Measurements from ENCODE around the gene MXD3.

Gene MXD3

DNA sequence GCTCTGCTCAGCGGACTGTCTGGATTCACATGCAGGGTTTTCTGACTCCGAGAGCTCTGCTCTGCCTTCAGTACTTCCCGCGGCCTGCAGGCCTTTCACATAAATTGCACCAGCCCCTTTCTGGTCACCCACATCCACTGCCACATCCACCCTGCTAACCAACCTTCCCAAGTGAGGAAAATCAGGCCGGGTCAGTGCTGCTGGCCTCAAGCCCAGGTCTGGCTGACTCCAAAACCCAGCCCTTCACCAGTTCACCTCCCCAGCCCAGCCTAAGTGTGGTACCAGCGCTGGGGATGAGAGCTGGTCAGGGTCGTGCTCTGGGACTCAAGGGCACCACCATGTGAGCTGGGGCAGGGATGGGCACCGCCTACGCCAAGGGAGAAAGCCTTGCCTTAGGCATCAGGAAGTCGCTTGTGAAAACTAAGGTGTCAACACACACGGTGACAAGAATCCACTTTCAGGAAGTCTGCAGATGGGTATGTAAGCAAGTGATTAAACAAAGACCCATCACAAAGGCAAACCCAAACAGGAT, 27.5 kb upstream of the MXD3 start:
- TF ChIP-seq CTCF (IDR thresholded peaks at IDR 0.05; ENCODE audit: insufficient read depth, missing control alignments), result no peak
- DNase-seq (ENCODE audit: insufficient read length, low spot score) (no peak), FAIRE-seq (no peak)

GRCh38 chr5:177338251-177339106, 26.8 kb upstream of the MXD3 start:
- DNase-seq (ENCODE audit: insufficient read length, low spot score) (no peak), FAIRE-seq (no peak)
- TF ChIP-seq CTCF (IDR thresholded peaks at IDR 0.05; ENCODE audit: insufficient read depth, missing control alignments), result no peak

DNA sequence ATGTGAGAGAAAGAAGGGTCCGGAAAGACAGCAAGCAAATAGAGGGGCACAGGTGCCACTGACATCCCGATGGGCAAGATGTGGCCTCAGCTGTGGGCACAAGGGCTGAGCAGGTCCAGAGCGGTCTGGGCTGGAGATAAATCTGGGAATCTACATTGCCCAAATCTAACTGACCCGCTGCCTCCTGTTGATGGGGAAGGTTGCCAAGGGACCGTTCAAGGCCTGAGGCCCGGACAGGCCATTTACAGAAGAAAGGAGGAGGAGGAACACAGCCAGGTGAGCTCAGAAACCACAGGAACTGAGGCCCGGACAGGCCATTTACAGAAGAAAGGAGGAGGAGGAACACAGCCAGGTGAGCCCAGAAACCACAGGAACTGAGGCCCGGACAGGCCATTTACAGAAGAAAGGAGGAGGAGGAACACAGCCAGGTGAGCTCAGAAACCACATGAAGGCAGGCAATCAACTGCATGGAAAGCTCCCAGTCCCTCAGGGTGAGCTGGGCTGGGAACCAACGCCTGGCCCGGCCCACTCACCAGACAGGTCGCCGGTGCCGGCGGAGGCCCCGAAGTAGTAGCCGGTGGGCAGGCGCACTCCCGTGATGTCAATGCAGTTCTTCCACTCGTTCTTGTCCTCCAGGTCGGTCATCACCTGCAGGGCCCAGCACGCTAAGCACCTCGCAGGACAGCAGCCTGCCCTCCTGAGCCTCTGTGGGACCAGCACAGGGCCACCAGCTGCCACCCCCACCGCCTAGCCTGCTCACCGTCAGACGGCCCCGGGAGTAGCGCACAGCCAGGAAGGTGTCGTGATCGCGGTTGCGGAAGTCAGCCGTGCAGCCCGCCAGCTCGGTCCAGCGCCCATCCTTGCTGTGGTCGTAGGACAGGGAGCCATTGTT, 25.2 kb upstream of the MXD3 start:
- no peak for TF ChIP-seq CTCF (IDR thresholded peaks at IDR 0.05; ENCODE audit: insufficient read depth, missing control alignments)
- no peak for DNase-seq (ENCODE audit: insufficient read length, low spot score)
- FAIRE-seq, result no peak

DNA sequence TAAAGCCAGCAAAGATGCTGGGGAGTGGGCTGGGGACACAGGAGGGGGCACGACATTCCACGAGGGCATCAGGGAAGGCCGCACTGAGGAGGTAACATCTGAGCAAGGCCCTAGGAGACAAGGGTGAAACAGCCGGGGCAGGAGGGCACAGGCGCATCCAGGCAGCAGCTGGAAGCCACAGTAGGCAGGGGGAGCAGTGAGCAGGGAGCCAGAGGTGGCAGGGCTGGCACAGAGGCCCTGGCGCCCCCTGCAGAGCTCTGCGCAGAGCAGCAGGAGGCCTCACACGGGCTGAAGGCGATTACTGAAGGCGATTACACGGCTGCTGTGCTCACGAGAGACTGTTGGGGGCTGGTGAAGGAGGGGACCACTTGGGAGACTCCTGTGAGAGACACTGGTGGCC, 24.4 kb upstream of the MXD3 start:
- TF ChIP-seq CTCF (IDR thresholded peaks at IDR 0.05; ENCODE audit: insufficient read depth, missing control alignments), result peak; percentile 36
- DNase-seq (ENCODE audit: insufficient read length, low spot score), result no peak
- FAIRE-seq, result no peak

- TF ChIP-seq CTCF (IDR thresholded peaks at IDR 0.05; ENCODE audit: insufficient read depth, missing control alignments), result no peak
- DNase-seq (ENCODE audit: insufficient read length, low spot score), result no peak
- no peak for FAIRE-seq
These were observed 24.0 kb upstream of the MXD3 start for GRCh38 chr5:177335701-177336065.

DNA sequence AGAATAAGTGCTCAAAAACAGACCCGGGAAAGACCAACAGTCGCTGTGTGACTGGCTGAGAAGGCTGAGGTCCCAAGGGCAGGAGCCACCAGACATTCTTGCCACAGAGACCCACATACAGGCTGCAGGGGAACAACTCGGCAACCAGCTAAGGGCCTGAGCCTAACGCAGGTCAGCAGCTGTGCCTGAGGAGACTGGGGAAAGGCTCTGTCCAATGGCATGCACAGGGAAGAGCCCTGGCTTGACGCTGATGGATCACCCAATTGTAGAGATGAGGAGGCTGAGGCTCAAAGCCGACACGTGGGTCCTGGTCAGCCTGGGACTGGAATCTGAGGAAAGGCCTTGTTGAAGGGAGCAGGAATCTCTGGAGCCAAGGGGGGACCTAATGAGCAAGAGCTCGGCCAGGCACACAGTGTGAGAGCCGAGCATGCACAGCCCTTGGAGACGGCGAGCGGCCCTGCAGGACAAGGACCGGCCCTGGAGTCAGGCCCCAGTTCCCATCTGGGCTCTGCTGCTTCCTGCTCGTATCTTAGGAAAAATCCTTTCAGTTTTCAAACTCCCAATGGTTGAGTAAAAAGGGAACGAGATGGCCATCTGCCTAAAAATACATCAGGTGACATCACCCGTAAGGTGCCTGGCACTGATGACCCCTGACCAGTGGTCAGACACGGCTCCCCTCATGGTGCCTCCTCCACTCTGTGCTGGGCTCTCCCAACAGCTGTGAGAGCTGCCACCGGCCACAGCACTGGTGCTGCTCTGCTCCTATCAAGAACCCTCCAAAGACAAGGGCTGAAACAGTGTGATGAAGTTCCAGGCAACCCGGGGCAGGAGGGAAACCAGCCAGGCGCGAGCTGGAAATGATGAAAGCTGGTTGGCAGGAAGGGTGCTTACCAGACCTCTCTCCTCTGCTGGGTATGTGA, 23.3 kb upstream of the MXD3 start:
- no peak for DNase-seq (ENCODE audit: insufficient read length, low spot score)
- FAIRE-seq, result no peak
- no peak for TF ChIP-seq CTCF (IDR thresholded peaks at IDR 0.05; ENCODE audit: insufficient read depth, missing control alignments)
